ENCODE results near the gene ADGRA3. TPM values are rescaled to one million over a fixed set of nuclear protein-coding genes. Genes with fewer than 3 reads are reported as not detected.

The ADGRA3 gene
- polyA plus RNA-seq, 1 of the 3 experiments (the other 2 are of a cell fraction): 11.8 TPM

- Histone ChIP-seq H3K36me3 (replicated peaks in 1 of 2; ENCODE audit: control insufficient read depth in 1 of 2, insufficient read depth in 2 of 2, low read length in 1 of 2) (peaks cover 0 to 4% of the 10 kb centered on the region in 2 experiments), H2AFZ (ENCODE audit: low read depth) (no peak overlapping the region), H3K4me3 (ENCODE audit: low read depth in 2 of 2, low read length in 1 of 2) (no peak overlapping the region), H3F3A (replicated peaks; ENCODE audit: insufficient read depth) (peaks cover 3% of the 10 kb centered on the region), H4K20me1 (ENCODE audit: insufficient read depth) (no peaks in the 10 kb centered on the region), H3K9ac (no peak overlapping the region), H3K9me3 (peaks cover 7% of the 10 kb centered on the region; the same call in 1 of the 2 replicates), H3K4me2 (no peak overlapping the region), H3K27ac (ENCODE audit: low read depth in 2 of 2, low read length in 1 of 2) (no peak overlapping the region), H3K27me3 (ENCODE audit: insufficient read depth) (no peaks in the 10 kb centered on the region), H3K79me2 (ENCODE audit: insufficient read depth) (no peaks in the 10 kb centered on the region), H3K9me2 (no peaks in the 10 kb centered on the region), H3K4me1 (ENCODE audit: control insufficient read depth in 1 of 2, insufficient read depth in 2 of 2, low read depth in 1 of 2, low read length in 1 of 2) (no peaks in the 10 kb centered on the region)
- POLR2A ChIA-PET: no interaction called here
- CTCF ChIA-PET: interaction anchor here (1.2 to 1.9 kb wide), 3 partner anchors 19 to 581 kb away, joined by 3 to 7 read pairs (median 3); no protein-coding TSS in a partner anchor
- WGBS (ENCODE audit: low lambda C conversion rate): 88% methylated on average over 8 of the region's 8 CpGs
- no peak for TF ChIP-seq ZBTB33 (IDR thresholded peaks at IDR 0.05; ENCODE audit: borderline replicate concordance, low read depth)
- no peak for TF ChIP-seq EP300 (IDR thresholded peaks at IDR 0.05; ENCODE audit: borderline replicate concordance in 1 of 2, low read depth in 1 of 2, low read length in 1 of 2)
- no peak for TF ChIP-seq ELF1 (IDR thresholded peaks at IDR 0.05)
- TF ChIP-seq NFIC (IDR thresholded peaks at IDR 0.05; ENCODE audit: borderline replicate concordance): no peak
- TF ChIP-seq NRF1 (IDR thresholded peaks at IDR 0.05; ENCODE audit: low read depth, low read length): no peak
- no peak for TF ChIP-seq RAD21 (IDR thresholded peaks at IDR 0.05; ENCODE audit: low read length)
- TF ChIP-seq TAF1 (IDR thresholded peaks at IDR 0.05; ENCODE audit: borderline replicate concordance, low read depth, low read length): no peak
- TF ChIP-seq FOXJ3 (CRISPR knock-in tag; IDR thresholded peaks at IDR 0.05): no peak
- no peak for TF ChIP-seq RFX5 (IDR thresholded peaks at IDR 0.05; ENCODE audit: low read length)
- no peak for DNase-seq
These were observed 145.8 kb downstream of the ADGRA3 start for GRCh38 chr4:22369901-22370562.

GRCh38 chr4:22363787-22364186 is 152.1 kb downstream of the ADGRA3 start:
- CTCF ChIA-PET: no interaction called here
- no peaks in the 10 kb centered on the region for H3K27me3 ChIP-seq (ENCODE audit: insufficient read depth)
- no peaks in the 10 kb centered on the region for H3K9me2 ChIP-seq
- H3K4me1 ChIP-seq (ENCODE audit: control insufficient read depth in 1 of 2, insufficient read depth in 2 of 2, low read depth in 1 of 2, low read length in 1 of 2): no peaks in the 10 kb centered on the region
- no peak overlapping the region for H3K9ac ChIP-seq
- no peaks in the 10 kb centered on the region for H3K36me3 ChIP-seq (replicated peaks in 1 of 2; ENCODE audit: control insufficient read depth in 1 of 2, insufficient read depth in 2 of 2, low read length in 1 of 2)
- no peak overlapping the region for H3K4me3 ChIP-seq (ENCODE audit: low read depth in 2 of 2, low read length in 1 of 2)
- H3K79me2 ChIP-seq (ENCODE audit: insufficient read depth): no peaks in the 10 kb centered on the region
- peaks cover 7% of the 10 kb centered on the region; the same call in 1 of the 2 replicates for H3K9me3 ChIP-seq
- H4K20me1 ChIP-seq (ENCODE audit: insufficient read depth): no peaks in the 10 kb centered on the region
- H2AFZ ChIP-seq (ENCODE audit: low read depth): 0 out of 2 replicates have a peak overlapping the region, but pooled peaks have one; percentile 24
- peaks cover 8% of the 10 kb centered on the region for H3F3A ChIP-seq (replicated peaks; ENCODE audit: insufficient read depth)
- WGBS (ENCODE audit: low lambda C conversion rate): 86% methylated on average over 2 of the region's 2 CpGs
- H3K4me2 ChIP-seq: no peak overlapping the region
- no peak for DNase-seq
- no peak overlapping the region for H3K27ac ChIP-seq (ENCODE audit: low read depth in 2 of 2, low read length in 1 of 2)
- POLR2A ChIA-PET: no interaction called here
- TF ChIP-seq POLR2AphosphoS5 (IDR thresholded peaks at IDR 0.05; ENCODE audit: low read depth, low read length) (no peak), NFIC (IDR thresholded peaks at IDR 0.05; ENCODE audit: borderline replicate concordance) (no peak), REST (IDR thresholded peaks at IDR 0.05; ENCODE audit: low read depth, low read length) (no peak), ZBTB33 (IDR thresholded peaks at IDR 0.05; ENCODE audit: borderline replicate concordance, low read depth) (no peak), FOXJ3 (CRISPR knock-in tag; IDR thresholded peaks at IDR 0.05) (no peak), MEF2A (IDR thresholded peaks at IDR 0.05; ENCODE audit: borderline replicate concordance, low read depth) (no peak), NRF1 (IDR thresholded peaks at IDR 0.05; ENCODE audit: low read depth, low read length) (no peak), CTCF (IDR thresholded peaks at IDR 0.05) (no peak), GATA2 (CRISPR knock-in tag; IDR thresholded peaks at IDR 0.05) (no peak), FOSL2 (IDR thresholded peaks at IDR 0.05; ENCODE audit: borderline replicate concordance, low read depth) (no peak), RAD21 (IDR thresholded peaks at IDR 0.05; ENCODE audit: low read length) (no peak), RXRA (IDR thresholded peaks at IDR 0.05; ENCODE audit: borderline replicate concordance, low read depth) (no peak), TAF1 (IDR thresholded peaks at IDR 0.05; ENCODE audit: borderline replicate concordance, low read depth, low read length) (no peak)
